Immature natural killer cell (primary cell): Measurements from ENCODE around the gene ADGRF1. TPM values are rescaled to one million over a fixed set of nuclear protein-coding genes. Genes with fewer than 3 reads are reported as not detected.

Experiments used
- DNase-seq, 3 donors: peaks; one replicate each; pipeline ENCODE4 v3.0.0; 2022; ENCODE audit warnings: mixed read lengths in 1 of 3
- H3K27ac Mint-ChIP-seq, 6 donors: one replicate each; pipeline ENCODE4 v1.8.0; 2020; ENCODE audit warnings: mixed read lengths in 6 of 6, mild to moderate bottlenecking in 5 of 6, inconsistent platforms in 4 of 6, moderate library complexity in 3 of 6
- H3K27me3 Mint-ChIP-seq, 3 donors: one replicate each; pipeline ENCODE4 v1.8.0; 2020 to 2021; ENCODE audit warnings: low read depth in 3 of 3, mild to moderate bottlenecking in 3 of 3, mixed read lengths in 3 of 3, moderate library complexity in 3 of 3, inconsistent platforms in 1 of 3
- H3K36me3 Mint-ChIP-seq, 3 donors: one replicate each; pipeline ENCODE4 v1.8.0; 2020; ENCODE audit warnings: mixed read lengths in 3 of 3, inconsistent platforms in 2 of 3, mild to moderate bottlenecking in 2 of 3
- H3K4me1 Mint-ChIP-seq, 2 donors: one replicate each; pipeline ENCODE4 v1.8.0; 2020; ENCODE audit warnings: inconsistent platforms in 2 of 2, mild to moderate bottlenecking in 2 of 2, mixed read lengths in 2 of 2, moderate library complexity in 1 of 2
- H3K4me3 Mint-ChIP-seq, 5 donors: one replicate each; pipeline ENCODE4 v1.8.0; 2020; ENCODE audit warnings: mild to moderate bottlenecking in 5 of 5, mixed read lengths in 5 of 5, inconsistent platforms in 3 of 5, moderate library complexity in 3 of 5
- H3K9me3 Mint-ChIP-seq, 6 donors: one replicate each; pipeline ENCODE4 v1.8.0; 2020; ENCODE audit warnings: mild to moderate bottlenecking in 6 of 6, mixed read lengths in 6 of 6, inconsistent platforms in 4 of 6, moderate library complexity in 3 of 6
- polyA plus RNA-seq, 3 donors: library from polyadenylated mRNA; unstranded; fragments of 300-500 nt; fragmentation: Illumina TruSeq; gene quantifications; one replicate each; pipeline ENCODE4 v1.2.3, GENCODE V29; 2021

ADGRF1 gene
- polyA plus RNA-seq, 3 donors from 2014 or later, result not detected

GRCh38 chr6:47026679-47027078, 15.5 kb downstream of the ADGRF1 start:
- Mint-ChIP-seq H3K27me3 (peaks cover 2 to 3% (median 2%) of the 10 kb centered on the region in 3 donors), H3K4me1 (no peaks in the 10 kb centered on the region), H3K36me3 (no peaks in the 10 kb centered on the region), H3K27ac (no peak overlapping the region), H3K4me3 (no peak overlapping the region), H3K9me3 (no peaks in the 10 kb centered on the region)
- DNase-seq, result no peak

- Mint-ChIP-seq H3K4me1 (no peaks in the 10 kb centered on the region), H3K4me3 (no peak overlapping the region), H3K27ac (no peak overlapping the region), H3K9me3 (peaks cover 0 to 1% (median 0%) of the 10 kb centered on the region in 6 donors), H3K36me3 (no peaks in the 10 kb centered on the region), H3K27me3 (peaks cover 0 to 2% (median 2%) of the 10 kb centered on the region in 3 donors)
- no peak for DNase-seq
Observed at GRCh38 chr6:47023573-47023972, 18.6 kb downstream of the ADGRF1 start.

- H3K4me3 Mint-ChIP-seq, result no peak overlapping the region
- H3K4me1 Mint-ChIP-seq, result no peaks in the 10 kb centered on the region
- H3K36me3 Mint-ChIP-seq, result no peaks in the 10 kb centered on the region
- DNase-seq, result no peak
- H3K27me3 Mint-ChIP-seq, result peaks cover 0 to 2% (median 2%) of the 10 kb centered on the region in 3 donors
- H3K27ac Mint-ChIP-seq, result no peak overlapping the region
- peaks cover 0 to 5% (median 0%) of the 10 kb centered on the region in 6 donors for H3K9me3 Mint-ChIP-seq
Observed at GRCh38 chr6:47022191-47022590, 19.9 kb downstream of the ADGRF1 start.

- H3K27me3 Mint-ChIP-seq, result peaks cover 0 to 7% (median 2%) of the 10 kb centered on the region in 3 donors
- peaks cover 0 to 5% (median 0%) of the 10 kb centered on the region in 6 donors for H3K9me3 Mint-ChIP-seq
- no peak overlapping the region for H3K4me3 Mint-ChIP-seq
- H3K36me3 Mint-ChIP-seq, result no peaks in the 10 kb centered on the region
- H3K4me1 Mint-ChIP-seq, result no peaks in the 10 kb centered on the region
- DNase-seq, result no peak
- H3K27ac Mint-ChIP-seq, result no peak overlapping the region
Observed at GRCh38 chr6:47019941-47020340, 22.2 kb downstream of the ADGRF1 start.

GRCh38 chr6:47016909-47017308, 25.2 kb downstream of the ADGRF1 start:
- H3K27me3 Mint-ChIP-seq, result peaks cover 4 to 7% (median 5%) of the 10 kb centered on the region in 3 donors
- no peak overlapping the region for H3K27ac Mint-ChIP-seq
- peaks cover 0 to 7% (median 0%) of the 10 kb centered on the region in 6 donors for H3K9me3 Mint-ChIP-seq
- no peak for DNase-seq
- no peaks in the 10 kb centered on the region for H3K4me1 Mint-ChIP-seq
- H3K4me3 Mint-ChIP-seq, result no peak overlapping the region
- H3K36me3 Mint-ChIP-seq, result no peaks in the 10 kb centered on the region

GRCh38 chr6:47016261-47016660, 25.9 kb downstream of the ADGRF1 start:
- Mint-ChIP-seq H3K36me3 (no peaks in the 10 kb centered on the region), H3K9me3 (peaks cover 0 to 7% (median 0%) of the 10 kb centered on the region in 6 donors), H3K4me3 (no peak overlapping the region), H3K4me1 (no peaks in the 10 kb centered on the region), H3K27ac (no peak overlapping the region), H3K27me3 (peaks cover 4 to 7% (median 5%) of the 10 kb centered on the region in 3 donors)
- no peak for DNase-seq

GRCh38 chr6:47014401-47014800, 27.7 kb downstream of the ADGRF1 start:
- Mint-ChIP-seq H3K4me1 (no peaks in the 10 kb centered on the region), H3K36me3 (no peaks in the 10 kb centered on the region), H3K4me3 (no peak overlapping the region), H3K27ac (no peak overlapping the region), H3K9me3 (peaks cover 0 to 7% (median 0%) of the 10 kb centered on the region in 6 donors), H3K27me3 (peaks cover 2 to 7% (median 5%) of the 10 kb centered on the region in 3 donors)
- DNase-seq, result no peak

GRCh38 chr6:47009583-47009982, 32.5 kb downstream of the ADGRF1 start:
- no peaks in the 10 kb centered on the region for H3K4me1 Mint-ChIP-seq
- peaks cover 0 to 3% (median 0%) of the 10 kb centered on the region in 6 donors for H3K9me3 Mint-ChIP-seq
- DNase-seq, result no peak
- H3K27me3 Mint-ChIP-seq, result peaks cover 3 to 5% (median 4%) of the 10 kb centered on the region in 3 donors
- H3K4me3 Mint-ChIP-seq, result no peak overlapping the region
- no peaks in the 10 kb centered on the region for H3K36me3 Mint-ChIP-seq
- no peak overlapping the region for H3K27ac Mint-ChIP-seq

GRCh38 chr6:47008397-47008763, 33.8 kb downstream of the ADGRF1 start:
- DNase-seq, result no peak
- Mint-ChIP-seq H3K9me3 (peaks cover 0 to 3% (median 0%) of the 10 kb centered on the region in 6 donors), H3K27me3 (peaks cover under 1 to 5% (median 3%) of the 10 kb centered on the region in 3 donors), H3K36me3 (no peaks in the 10 kb centered on the region), H3K4me3 (no peak overlapping the region), H3K27ac (no peak overlapping the region), H3K4me1 (no peaks in the 10 kb centered on the region)

GRCh38 chr6:47007657-47008396, 34.3 kb downstream of the ADGRF1 start:
- no peak overlapping the region for H3K4me3 Mint-ChIP-seq
- H3K27ac Mint-ChIP-seq, result no peak overlapping the region
- H3K36me3 Mint-ChIP-seq, result no peaks in the 10 kb centered on the region
- H3K9me3 Mint-ChIP-seq, result peaks cover 0 to 3% (median 0%) of the 10 kb centered on the region in 6 donors
- DNase-seq, result no peak
- peaks cover 2 to 5% (median 3%) of the 10 kb centered on the region in 3 donors for H3K27me3 Mint-ChIP-seq
- H3K4me1 Mint-ChIP-seq, result no peaks in the 10 kb centered on the region

- Mint-ChIP-seq H3K4me3 (no peak overlapping the region), H3K27me3 (peaks cover 3 to 5% (median 5%) of the 10 kb centered on the region in 3 donors), H3K9me3 (peaks cover 0 to 1% (median 0%) of the 10 kb centered on the region in 6 donors), H3K4me1 (no peaks in the 10 kb centered on the region), H3K36me3 (no peaks in the 10 kb centered on the region), H3K27ac (no peak overlapping the region)
- no peak for DNase-seq
Observed at GRCh38 chr6:47005486-47005885, 36.6 kb downstream of the ADGRF1 start.

GRCh38 chr6:47004463-47004862, 37.7 kb downstream of the ADGRF1 start:
- DNase-seq, result no peak
- peaks cover 0 to 1% (median 0%) of the 10 kb centered on the region in 6 donors for H3K9me3 Mint-ChIP-seq
- peaks cover 3 to 5% (median 5%) of the 10 kb centered on the region in 3 donors for H3K27me3 Mint-ChIP-seq
- H3K4me3 Mint-ChIP-seq, result no peak overlapping the region
- H3K36me3 Mint-ChIP-seq, result no peaks in the 10 kb centered on the region
- H3K27ac Mint-ChIP-seq, result no peak overlapping the region
- no peaks in the 10 kb centered on the region for H3K4me1 Mint-ChIP-seq

- Mint-ChIP-seq H3K27me3 (peaks cover 1 to 5% (median 4%) of the 10 kb centered on the region in 3 donors), H3K27ac (no peak overlapping the region), H3K9me3 (peaks cover 0 to 1% (median 0%) of the 10 kb centered on the region in 6 donors), H3K4me3 (no peak overlapping the region), H3K4me1 (no peaks in the 10 kb centered on the region), H3K36me3 (no peaks in the 10 kb centered on the region)
- DNase-seq, result no peak
Observed at GRCh38 chr6:47000842-47001241, 41.3 kb downstream of the ADGRF1 start.

- Mint-ChIP-seq H3K4me3 (no peak overlapping the region), H3K27me3 (peaks cover 0 to 5% (median 1%) of the 10 kb centered on the region in 3 donors), H3K9me3 (peaks cover 0 to 1% (median 0%) of the 10 kb centered on the region in 6 donors), H3K36me3 (no peaks in the 10 kb centered on the region), H3K4me1 (no peaks in the 10 kb centered on the region), H3K27ac (no peak overlapping the region)
- no peak for DNase-seq
Observed at GRCh38 chr6:46998436-46999017, 43.6 kb downstream of the ADGRF1 start.
